T-helper 1 cell treated with Interleukin-12 subunit alpha and Interleukin-12 subunit beta and Interleukin-4 antibody, amounts not matched to agents 30 ng/mL and 1 ng/mL, for 36 hours (primary cell): Measurements from ENCODE around the gene FAM53B. TPM values are rescaled to one million over a fixed set of nuclear protein-coding genes. Genes with fewer than 3 reads are reported as not detected.

Source experiments
- intact Hi-C: fragments of 100-400 bp; cut with micrococcal nuclease; formaldehyde crosslinking; loops from one replicate; pipeline ENCODE4 v1.15.1; 2024
- total RNA-seq: library from RNA; stranded (reverse); gene quantifications from 2 replicates; pipeline ENCODE4 v1.2.3, GENCODE V29; 2022

The FAM53B gene
- total RNA-seq, 1 donor from 2014 or later: 35.0 TPM

DNA sequence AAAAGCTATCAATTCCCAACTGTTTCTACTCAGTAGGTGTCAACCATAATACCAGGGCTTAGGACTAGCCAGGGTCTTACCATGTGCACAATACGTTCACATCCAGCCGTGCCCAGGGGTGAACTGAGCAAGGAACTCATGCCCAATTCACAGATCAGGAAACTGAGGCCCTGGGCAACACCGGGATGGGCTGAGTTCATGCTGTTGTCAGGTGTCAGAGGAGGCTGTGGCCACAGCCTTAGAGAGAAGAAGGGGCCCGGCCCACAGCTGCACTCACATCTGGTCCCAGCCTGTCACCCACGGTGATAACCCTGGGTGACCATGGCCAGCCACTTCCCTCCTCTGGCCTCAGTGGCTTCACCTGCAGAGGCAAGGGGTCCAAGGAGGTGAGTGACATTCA lies 92.0 kb downstream of the FAM53B start:
- intact Hi-C loops: loop anchor here (5.0 kb wide), 1 partner anchor 180 kb away; no protein-coding TSS in a partner anchor

DNA sequence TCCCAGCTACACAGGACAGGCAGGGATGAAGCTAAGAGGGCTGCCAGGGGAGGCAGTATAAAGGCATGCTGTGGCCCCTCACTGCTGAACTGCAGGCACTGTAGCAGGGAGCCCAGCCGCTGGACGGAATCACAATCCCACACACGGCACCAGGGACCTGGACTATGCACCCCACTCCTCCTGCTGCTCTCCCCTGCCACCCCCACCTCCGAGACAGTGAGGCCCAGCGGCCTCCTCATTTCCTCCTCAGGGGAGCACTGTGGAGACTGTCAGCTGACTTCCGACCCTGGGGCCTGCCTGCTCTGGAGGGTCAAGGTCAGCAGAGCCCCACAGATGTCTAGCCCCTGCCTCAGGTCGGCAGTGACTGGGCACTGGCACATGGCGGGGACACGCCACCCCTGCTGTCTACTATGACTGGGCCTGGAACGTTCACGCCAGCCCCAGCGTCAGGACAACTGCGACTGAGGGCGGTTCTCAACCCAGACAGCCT lies 92.7 kb downstream of the FAM53B start:
- intact Hi-C loops: loop anchor here (5.0 kb wide), 1 partner anchor 179 kb away; no protein-coding TSS in a partner anchor

DNA sequence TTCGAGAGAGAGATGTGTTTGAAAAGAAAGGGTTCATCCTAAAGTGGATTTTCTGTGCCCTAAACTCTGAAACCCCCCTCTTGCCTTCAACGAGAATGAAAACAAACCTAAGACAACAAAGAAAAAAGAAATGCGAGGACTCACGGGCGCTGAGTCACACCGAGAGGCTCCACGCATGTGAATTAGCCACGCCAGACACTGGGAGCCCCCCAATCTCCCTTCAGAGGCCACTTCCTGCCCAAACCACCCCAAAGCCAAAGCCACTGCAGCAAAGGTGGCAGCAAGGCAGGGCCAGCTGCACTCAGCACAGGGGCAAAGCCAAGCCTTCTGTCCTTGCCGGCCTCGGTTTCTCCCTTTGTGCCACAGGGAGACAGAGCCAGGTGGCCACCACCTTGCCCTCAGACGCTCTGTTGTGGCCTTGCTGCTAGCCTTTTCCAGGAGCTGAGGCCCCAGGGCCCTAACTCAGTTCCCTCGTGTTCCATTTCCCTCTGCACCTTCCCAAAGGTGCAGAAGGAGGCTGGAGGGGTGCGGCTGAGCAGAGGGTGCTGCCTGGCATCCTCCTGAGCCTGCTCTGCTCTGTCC lies 93.3 kb downstream of the FAM53B start:
- intact Hi-C loops: loop anchor here (5.0 kb wide), 1 partner anchor 179 kb away; no protein-coding TSS in a partner anchor

DNA sequence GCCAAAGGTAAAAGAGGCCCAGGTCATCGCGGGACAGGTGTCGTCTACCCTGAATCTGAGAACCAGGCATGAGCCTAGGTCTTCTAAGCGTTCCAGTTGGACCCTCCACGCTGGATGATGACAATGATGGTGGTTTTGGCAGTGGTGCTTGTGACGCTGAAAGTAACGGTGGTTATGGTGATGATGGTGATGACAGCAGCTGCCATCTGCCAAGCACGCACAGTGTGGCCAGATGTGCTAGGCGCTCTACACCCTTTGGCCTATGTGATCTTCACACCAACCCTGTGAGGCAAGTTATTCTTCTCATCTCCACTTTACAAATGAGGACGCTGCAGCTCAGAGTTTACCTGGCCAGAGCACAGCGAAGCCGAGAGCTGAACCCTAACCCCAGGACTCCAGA lies 93.9 kb downstream of the FAM53B start:
- intact Hi-C loops: loop anchor here (5.0 kb wide), 1 partner anchor 178 kb away; no protein-coding TSS in a partner anchor

DNA sequence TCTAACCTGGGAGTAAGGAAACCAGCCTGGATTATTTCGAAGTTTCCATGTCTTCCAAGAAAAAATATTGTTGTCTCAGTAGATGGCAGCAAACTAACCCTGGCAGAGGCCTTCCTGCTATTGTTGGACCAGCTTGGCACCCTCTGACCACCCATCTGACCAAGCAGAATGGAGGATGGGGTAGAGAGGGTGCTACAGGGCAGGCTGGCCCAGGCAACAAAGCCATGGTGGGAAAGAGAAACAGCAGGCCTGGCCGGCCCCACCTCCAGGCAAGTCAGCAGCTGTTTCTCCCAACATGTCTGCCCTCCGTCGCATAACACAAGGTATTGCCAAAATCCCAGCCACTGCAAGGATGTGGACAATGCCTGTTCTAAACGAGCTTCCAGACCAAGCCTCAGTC lies 95.0 kb downstream of the FAM53B start:
- intact Hi-C loops: loop anchor here (5.0 kb wide), 2 partner anchors 143 to 268 kb away; partner anchors contain the start of gene EEF1AKMT2

DNA sequence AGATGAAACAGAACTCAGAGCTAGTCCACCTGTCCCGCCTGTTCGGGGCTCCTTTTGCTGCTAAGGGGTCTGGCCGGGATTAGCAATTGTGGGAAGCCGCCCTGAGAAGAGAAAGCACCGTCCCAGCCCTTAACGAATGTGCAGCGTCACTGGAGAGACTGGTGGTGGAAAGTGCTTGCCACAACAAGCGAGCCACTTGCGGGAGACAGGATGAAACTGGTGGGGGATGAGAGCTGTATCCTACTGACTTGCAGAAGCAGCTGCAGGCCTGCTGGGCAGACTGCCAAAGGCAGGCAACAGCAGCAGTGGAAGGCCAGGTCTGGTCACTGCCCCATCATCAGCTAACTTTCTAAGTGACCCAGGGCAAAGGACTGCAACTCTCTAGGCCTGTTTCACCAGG lies 95.4 kb downstream of the FAM53B start:
- intact Hi-C loops: loop anchor here (1.0 to 5.0 kb wide), 7 partner anchors 34 to 269 kb away; partner anchors contain the start of gene EEF1AKMT2

DNA sequence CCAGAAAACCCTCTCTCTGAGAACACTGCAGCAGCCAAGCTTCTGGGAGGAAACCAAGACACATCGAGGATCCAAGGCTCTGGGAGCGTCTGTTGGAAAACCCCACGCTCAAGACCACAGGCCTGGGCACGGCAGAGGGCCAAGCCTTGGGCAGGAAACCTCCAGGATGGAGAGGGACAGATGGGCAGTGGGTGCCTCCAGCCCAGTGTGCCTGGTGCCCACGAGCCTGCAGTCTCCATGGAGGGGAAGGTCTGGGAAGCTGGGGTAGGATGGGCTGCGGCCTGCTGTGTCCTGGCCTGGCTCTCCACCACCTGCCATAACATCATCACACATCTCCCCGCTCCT lies 96.1 kb downstream of the FAM53B start:
- intact Hi-C loops: loop anchor here (1.0 to 5.0 kb wide), 7 partner anchors 34 to 269 kb away; partner anchors contain the start of gene EEF1AKMT2

DNA sequence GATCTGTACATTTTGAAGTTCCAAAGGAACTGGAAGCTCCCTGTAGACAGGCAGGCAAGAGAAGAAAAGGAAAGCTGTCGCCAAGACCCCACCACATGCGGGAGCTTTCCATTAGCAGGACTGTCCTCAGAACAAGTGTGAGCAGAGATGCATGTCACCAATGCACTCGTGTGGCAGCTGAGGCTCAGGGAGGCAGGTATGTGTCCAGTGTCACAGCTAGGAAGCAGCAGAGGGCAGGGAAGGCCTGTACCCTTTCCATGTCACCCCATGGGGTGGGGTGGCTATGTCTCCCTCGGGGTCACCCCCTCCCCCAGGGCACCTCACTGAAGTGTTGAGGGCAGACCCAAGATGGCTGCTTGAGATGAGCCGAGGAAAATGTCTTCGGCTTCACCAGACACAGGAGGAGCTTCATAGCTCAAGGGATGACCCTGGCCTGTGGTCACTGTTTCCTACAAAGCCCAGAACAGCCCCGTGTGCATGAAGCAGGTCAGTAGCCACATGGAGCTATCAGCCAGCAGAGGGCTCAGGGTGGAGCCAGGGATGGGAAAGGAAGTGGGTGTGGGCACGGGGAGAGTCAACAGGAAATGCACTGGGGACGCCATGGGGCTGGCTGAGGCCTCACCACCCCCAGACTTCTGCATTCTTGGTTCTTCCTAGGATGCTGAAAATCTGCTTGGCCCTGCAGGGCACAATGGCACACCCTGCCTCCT lies 96.6 kb downstream of the FAM53B start:
- intact Hi-C loops: loop anchor here (1.0 to 5.0 kb wide), 7 partner anchors 33 to 270 kb away; partner anchors contain the start of gene EEF1AKMT2

DNA sequence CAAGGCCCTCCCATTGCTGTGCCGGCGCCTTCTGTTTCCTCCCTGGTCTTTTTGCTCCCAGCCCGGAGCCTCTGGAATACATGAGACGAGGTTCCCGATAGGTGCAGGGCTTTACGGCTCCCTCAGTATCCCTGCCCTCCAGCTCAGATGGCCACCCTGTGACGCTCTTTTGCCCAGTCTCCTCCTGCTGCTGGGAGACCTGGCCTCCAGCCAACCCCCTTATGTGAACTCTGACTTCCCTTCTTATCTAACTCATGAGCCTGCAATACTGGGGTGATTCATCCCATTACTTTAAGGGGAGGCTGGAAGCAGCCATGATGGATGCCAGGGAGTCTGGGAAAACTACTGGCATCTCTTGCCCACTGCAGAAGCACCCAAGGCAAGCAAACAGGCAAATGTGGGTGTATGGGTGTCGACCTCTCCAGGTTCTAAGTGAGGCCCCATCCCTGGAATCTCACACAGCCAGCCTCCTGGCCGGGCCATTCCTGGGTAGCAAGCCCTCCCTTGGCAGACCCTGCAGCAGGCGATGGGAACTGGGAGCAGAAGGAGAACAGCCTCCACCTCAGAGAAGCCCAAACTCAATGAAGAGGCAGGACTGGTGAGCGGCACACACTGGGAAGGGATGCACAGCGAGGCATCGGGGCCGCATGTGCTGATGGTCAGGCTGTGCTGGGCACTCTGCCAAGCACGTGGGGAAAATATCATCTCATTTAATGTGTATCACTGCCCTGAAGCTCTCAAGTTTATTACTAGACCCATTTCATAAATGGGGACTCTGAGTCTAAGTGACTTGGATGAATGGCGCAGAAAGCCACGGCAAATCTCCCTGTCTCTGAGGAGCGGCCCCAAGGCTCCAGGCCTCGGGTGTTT lies 97.5 kb downstream of the FAM53B start:
- intact Hi-C loops: loop anchor here (5.0 kb wide), 2 partner anchors 146 to 271 kb away; partner anchors contain the start of gene EEF1AKMT2

DNA sequence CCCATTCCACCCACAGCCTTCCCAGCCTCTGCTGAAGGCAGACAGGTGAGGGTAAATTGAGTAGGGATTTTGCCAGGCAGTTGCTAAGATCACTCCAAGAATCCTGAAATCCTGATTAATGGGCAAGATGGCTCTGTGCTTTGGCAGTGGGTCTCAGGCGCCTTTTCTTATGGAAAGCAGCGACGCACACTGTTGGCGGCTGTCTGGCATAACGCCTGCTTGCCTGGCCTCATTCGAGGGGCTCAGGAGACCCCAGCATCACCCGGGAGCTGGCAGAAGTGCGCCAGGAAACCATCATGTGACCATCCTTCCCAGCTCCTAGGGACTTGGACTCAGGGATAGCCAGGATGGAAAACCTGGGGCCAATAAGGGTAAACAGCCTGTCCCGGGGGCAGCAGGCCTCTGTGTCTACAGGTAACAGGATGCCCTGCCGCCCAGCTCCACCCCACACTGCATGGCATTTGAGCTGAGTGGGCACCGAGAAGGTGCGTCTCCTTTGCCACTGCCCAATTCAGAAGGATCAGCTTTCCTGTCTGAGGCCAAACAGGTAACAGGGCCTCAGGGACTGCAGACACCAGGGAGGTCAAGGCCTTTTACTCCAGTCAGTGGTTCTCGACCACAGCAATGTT lies 98.6 kb downstream of the FAM53B start:
- intact Hi-C loops: loop anchor here (5.0 kb wide), 2 partner anchors 147 to 272 kb away; partner anchors contain the start of gene EEF1AKMT2

DNA sequence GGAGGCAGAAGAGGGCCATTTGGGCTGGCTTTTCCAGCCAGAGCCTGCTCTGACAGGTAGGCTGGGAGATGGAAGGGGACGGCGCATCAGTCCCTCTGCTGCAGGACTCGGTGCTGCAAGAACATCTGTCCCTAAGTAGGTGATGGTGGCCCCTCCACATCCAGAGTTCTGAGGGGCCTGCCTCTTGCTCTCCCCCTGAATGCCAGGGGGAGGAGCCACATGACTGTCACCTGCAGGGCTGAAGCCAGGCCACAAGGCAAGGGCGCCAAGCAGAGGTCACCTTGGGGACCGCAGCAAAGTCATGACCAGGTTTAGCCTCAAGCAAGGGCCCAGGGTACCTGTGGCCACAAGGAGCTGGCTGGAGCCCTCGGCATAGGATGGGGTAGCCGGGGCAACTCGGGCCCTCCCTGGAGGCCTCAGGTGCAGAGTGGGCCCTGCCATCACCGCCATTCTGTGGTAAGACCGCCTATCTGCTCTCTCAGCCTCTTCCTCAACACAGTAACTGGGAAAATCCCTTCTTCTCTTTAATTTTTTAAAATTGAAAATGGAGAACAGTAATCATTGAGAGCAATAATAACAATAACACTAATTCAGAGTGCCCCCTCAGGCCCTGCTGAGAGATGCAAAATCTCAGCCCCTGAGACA lies 99.3 kb downstream of the FAM53B start:
- intact Hi-C loops: loop anchor here (5.0 kb wide), 2 partner anchors 147 to 272 kb away; partner anchors contain the start of gene EEF1AKMT2

DNA sequence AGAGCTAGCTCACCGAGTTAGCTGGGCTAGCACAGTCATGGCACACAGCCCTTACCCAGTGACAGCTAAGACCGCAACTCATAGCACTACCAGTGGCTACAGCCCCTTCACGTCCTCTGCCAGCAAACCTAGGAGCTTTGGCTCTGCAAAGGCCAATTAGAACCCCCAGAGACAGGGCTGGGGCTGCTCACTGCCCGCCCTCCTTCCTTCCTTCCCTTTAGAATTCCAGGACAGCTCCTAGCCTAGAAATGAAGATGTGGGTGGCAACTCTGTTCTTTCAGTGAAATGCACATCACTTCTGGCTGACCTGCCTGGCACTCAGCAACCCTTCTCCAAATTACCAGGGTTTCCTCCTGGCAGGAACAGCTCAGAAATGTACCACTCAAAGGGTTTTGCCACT lies 99.9 kb downstream of the FAM53B start:
- intact Hi-C loops: no loop called here

DNA sequence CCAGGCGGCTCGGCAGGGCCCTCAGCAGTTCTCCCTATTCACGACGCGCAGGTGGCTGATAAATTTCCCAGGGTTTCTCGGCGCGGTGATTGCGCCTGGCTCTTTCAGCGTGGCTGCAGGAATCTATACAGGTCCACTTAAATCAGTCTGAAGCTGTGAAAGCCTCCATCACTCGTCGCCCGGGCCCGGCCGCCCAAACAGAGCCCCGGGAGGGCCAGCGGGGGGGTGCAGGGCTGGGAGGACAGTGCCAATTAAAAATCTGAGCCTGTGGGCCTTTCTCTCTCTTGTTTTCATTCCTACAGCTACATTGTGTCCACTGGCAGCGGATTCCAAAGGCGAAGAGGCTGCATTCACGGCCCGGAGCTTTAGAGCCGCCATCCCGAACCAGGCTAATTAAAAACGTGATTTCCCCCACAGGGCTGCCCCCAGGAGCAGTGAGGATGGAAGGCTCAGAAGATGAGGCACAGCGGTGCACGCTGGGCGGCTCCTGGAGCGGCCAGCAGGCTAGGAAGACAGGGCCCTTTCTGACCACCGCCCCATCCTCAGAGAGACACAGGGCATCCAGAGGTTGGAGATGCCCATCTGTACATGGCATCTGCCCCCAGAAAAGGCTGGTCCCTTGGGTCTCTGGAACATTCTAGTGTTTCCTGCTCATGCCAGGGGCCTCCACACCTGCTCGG lies 100.7 kb downstream of the FAM53B start:
- intact Hi-C loops: no loop called here

DNA sequence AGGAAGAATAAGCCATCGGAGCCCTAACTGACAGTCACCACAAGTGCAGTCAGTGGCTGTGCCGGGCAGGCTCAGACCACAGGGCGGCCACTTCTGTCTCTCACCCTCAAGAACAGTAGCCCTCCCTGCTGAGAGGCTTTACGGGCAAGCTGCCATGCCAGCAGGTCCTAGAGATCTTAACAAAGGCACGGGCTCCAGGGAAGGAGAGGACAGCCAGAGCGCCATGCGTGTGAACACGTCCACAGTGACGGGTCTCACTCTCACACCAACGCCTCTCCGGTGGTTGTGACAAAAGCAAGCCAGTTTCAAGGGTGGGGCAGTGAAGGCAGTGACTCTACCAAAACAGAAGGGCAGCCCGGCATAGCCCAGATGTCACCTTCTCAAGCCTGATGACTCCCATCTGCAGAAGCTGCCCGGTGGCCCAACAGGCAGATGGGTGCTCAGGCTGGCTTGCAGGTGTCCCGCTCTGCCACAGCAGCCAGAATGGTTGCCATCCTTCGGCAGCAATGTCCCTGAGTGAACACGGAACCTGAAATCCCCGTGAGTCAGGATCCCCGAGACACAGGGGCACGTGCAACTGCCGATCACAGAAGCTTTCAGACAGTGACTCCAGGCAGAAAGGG lies 102.0 kb downstream of the FAM53B start:
- intact Hi-C loops: no loop called here

DNA sequence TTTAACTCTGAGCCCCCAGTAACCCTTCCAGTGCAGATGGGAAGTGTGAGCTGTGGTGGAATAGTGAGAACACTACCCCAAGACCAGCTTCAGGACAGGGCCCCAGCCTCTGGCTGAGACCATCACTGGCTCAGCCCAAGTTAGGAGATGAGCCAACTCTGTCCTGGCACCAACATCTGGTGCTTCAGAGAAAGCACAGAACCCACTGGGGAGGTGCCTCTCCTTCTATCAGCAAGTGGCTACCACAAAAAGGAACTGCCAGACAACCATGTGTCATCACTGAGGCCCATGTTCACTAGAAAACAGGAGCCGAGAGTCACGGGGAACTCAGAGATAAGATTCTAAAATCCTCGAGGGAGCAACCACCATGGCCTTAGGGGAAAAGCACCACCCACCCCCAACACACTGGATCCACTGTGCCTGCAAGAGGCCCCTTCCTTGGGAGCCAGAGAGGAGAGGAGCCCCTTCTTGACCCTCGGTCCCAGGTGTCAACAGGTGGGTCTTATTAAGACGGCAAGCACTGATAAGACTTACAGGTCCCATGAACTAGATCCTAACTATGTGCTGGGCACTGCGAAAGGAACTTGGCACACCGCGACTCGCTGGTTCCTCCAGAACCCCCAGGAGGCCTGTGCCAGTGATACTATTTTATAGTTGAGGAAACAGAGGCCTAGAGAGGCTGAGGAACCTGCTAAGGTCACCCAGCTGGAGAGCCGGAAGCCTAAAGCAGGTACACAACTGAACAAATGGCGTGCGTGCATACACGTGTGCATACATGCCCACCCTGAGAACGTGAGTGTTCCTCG lies 102.7 kb downstream of the FAM53B start:
- intact Hi-C loops: no loop called here

DNA sequence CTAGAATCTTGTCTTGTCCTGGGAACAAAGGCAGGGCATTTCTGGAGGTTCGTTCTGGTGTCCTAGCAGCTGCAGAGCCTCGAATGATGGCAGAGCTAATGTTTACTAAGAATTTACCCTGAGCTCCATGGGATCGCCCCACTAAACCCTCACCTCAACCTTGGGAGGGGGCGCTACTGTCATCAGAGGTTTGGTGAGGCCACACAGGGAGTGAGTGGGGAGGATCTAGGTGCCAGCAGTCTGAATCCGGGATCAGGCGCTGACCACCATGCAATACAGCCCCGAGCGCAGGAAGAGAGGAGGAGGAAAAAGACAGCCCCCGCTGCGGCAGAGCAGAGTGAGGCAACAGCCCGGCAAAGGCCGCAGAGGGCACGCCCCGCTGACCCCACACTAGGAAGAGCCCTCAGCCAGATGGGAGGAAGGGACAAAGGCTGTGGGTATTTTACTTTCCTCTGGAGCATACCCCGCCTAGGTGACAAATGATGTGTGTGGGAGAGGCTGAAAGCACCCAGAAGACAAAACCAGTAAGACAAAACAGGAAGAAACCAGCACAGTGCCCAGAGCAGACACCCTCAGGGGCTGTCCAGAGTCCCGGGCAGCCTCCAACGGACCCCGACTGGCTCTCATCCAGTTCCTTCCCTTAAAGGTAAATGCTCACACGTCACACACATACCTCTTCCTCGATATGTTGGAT lies 103.5 kb downstream of the FAM53B start:
- intact Hi-C loops: no loop called here

DNA sequence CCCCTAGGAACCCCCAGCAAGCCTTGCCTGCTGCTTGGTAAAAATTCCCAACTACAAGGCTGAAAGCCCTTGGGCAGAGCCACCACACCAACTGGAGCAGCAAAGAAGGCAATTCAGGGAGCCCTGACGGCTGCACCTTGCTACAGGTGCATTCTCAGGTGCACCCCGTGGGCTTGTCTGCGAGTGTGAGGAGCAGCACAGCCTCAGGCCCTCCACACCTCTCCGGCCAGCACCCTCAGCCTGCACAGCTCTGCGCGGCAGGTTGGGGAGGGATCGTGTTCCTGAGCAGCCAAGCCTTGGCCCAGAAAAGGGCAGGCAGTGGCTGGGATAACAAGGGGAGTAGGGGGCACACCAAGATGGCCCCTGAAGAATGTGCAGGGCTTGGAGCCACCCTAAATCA lies 104.1 kb downstream of the FAM53B start:
- intact Hi-C loops: no loop called here

DNA sequence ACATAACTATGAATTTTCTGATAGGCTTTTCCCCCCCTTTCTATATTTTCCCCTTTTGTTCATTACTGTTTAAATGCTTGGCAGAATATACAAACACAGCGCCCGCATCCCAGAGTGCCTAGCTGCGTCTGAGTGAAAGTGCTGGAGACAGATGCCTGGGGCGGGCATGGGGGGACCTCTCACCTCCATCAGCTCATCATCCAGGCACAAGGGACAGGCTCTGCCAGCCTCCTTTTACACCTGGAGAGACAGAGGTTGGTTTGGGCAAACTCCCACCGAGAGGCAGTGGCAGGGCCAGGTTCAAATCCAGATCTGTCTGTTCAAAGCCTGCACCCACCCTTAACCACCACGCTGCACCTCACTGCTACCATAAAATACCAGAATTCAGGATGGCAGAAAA lies 104.5 kb downstream of the FAM53B start:
- intact Hi-C loops: no loop called here
